H1 (cell line): ENCODE data around the gene SP1. TPM values are rescaled to one million over a fixed set of nuclear protein-coding genes. Genes with fewer than 3 reads are reported as not detected.

Experiments used
- CTCF ChIA-PET: fragments of 300-600 bp; sonication (Branson Sonifier 250); formaldehyde crosslinking; loops from one replicate; lab custom pipeline; 2021; ENCODE audit not compliant: partially characterized antibody; lab: Charles Lee
- POLR2A ChIA-PET: fragments of 300-600 bp; sonication (Branson Sonifier 250); formaldehyde crosslinking; loops from one replicate; lab custom pipeline; 2021; ENCODE audit warnings: inconsistent platforms; ENCODE audit not compliant: partially characterized antibody; lab: Charles Lee
- DNase-seq, 2 experiments: peaks; one replicate each; pipeline versions ENCODE4 v3.0.0 to v3.0.0-alpha.2; 2010 to 2022; ENCODE audit warnings: low spot score in 2 of 2, low read depth in 1 of 2, mixed read lengths in 1 of 2
- FAIRE-seq: peaks from 2 replicates; lab custom pipeline; 2011; peaks lifted over from hg19 to GRCh38; lab: Jason Lieb, UNC
- H2AFZ ChIP-seq: 2 replicates; pipeline ENCODE4 v1.8.1; 2012; ENCODE audit warnings: low read length, inconsistent platforms
- H2AK5ac ChIP-seq: 2 replicates; pipeline ENCODE4 v1.6.1; 2013; ENCODE audit warnings: low read depth, low read length
- H2BK120ac ChIP-seq: replicated peaks from 2 replicates; pipeline ENCODE3; 2013; ENCODE audit warnings: low read depth, low read length, inconsistent platforms
- H2BK12ac ChIP-seq: 2 replicates; pipeline ENCODE4 v1.6.1; 2013; ENCODE audit warnings: low read depth, low read length
- H2BK15ac ChIP-seq: 2 replicates; pipeline ENCODE4 v1.6.1; 2013; ENCODE audit warnings: low read length
- H2BK20ac ChIP-seq: 2 replicates; pipeline ENCODE4 v1.6.1; 2013; ENCODE audit warnings: low read length
- H2BK5ac ChIP-seq: 2 replicates; pipeline ENCODE4 v1.6.1; 2013; ENCODE audit warnings: low read depth, low read length
- H3K14ac ChIP-seq: 2 replicates; pipeline ENCODE4 v1.6.1; 2013; ENCODE audit warnings: inconsistent platforms; ENCODE audit not compliant: insufficient read length
- H3K18ac ChIP-seq: 2 replicates; pipeline ENCODE4 v1.6.1; 2013; ENCODE audit warnings: low read length; ENCODE audit errors: extremely low read depth
- H3K23ac ChIP-seq: 2 replicates; pipeline ENCODE4 v1.6.1; 2013; ENCODE audit warnings: inconsistent platforms; ENCODE audit not compliant: insufficient read length
- H3K23me2 ChIP-seq: 2 replicates; pipeline ENCODE4 v1.6.1; 2013; ENCODE audit warnings: low read depth, low read length
- H3K27ac ChIP-seq: 2 replicates; pipeline ENCODE4 v1.6.1; 2011; ENCODE audit warnings: low read depth, low read length, inconsistent platforms
- H3K27me3 ChIP-seq, 4 experiments: replicated peaks in 1 of 4; 1 replicate in 1 of 4; 2 replicates in 3 of 4; pipeline versions ENCODE4 v1.6.1 to v1.8.1; 2011 to 2013; ENCODE audit warnings: low read length in 3 of 4, mild to moderate bottlenecking in 3 of 4, inconsistent platforms in 2 of 4, mixed read lengths in 2 of 4, moderate library complexity in 1 of 4; ENCODE audit not compliant: control insufficient read depth in 3 of 4, insufficient read depth in 3 of 4; ENCODE audit errors: extremely low read depth in 1 of 4
- H3K36me3 ChIP-seq, 4 experiments: 2 replicates each; pipeline versions ENCODE4 v1.6.1 to v1.8.1; 2011 to 2013; ENCODE audit warnings: mild to moderate bottlenecking in 4 of 4, low read length in 3 of 4, moderate library complexity in 2 of 4, control low read depth in 1 of 4, inconsistent platforms in 1 of 4; ENCODE audit not compliant: insufficient read depth in 4 of 4, control insufficient read depth in 2 of 4
- H3K4ac ChIP-seq: replicated peaks from 2 replicates; pipeline ENCODE3; 2013; ENCODE audit warnings: low read length, low read depth, mixed read lengths, inconsistent platforms; ENCODE audit not compliant: insufficient read length
- H3K4me1 ChIP-seq, 4 experiments: replicated peaks in 1 of 4; 1 replicate in 1 of 4; 2 replicates in 3 of 4; pipeline versions ENCODE4 v1.6.1 to v1.8.1; 2011 to 2013; ENCODE audit warnings: low read length in 3 of 4, inconsistent platforms in 2 of 4, mixed read lengths in 1 of 4; ENCODE audit not compliant: insufficient read depth in 4 of 4, control insufficient read depth in 3 of 4
- H3K4me2 ChIP-seq, 2 experiments: 2 replicates each; pipeline versions ENCODE4 v1.6.1 to v1.8.1; 2011 to 2013; ENCODE audit warnings: low read depth in 2 of 2, low read length in 2 of 2, control low read depth in 1 of 2, inconsistent platforms in 1 of 2, mild to moderate bottlenecking in 1 of 2; ENCODE audit not compliant: insufficient read depth in 1 of 2
- H3K4me3 ChIP-seq, 4 experiments: fragments of 200-600, 300-600 bp in 1 of 4; sonication (generic), shearing (Covaris generic), sonication (Bioruptor Twin) in 1 of 4; 2 replicates each; pipeline versions ENCODE4 v1.5.1 to v1.8.1; 2011 to 2016; ENCODE audit warnings: low read length in 4 of 4, low read depth in 3 of 4, control low read depth in 2 of 4, inconsistent platforms in 2 of 4, mild to moderate bottlenecking in 2 of 4, mixed read lengths in 1 of 4, moderate library complexity in 1 of 4; ENCODE audit not compliant: insufficient read depth in 2 of 4; ENCODE audit errors: extremely low read depth in 1 of 4
- H3K56ac ChIP-seq: replicated peaks from 2 replicates; pipeline ENCODE3; 2013; ENCODE audit warnings: low read depth, mild to moderate bottlenecking, mixed read lengths, low read length, inconsistent platforms; ENCODE audit not compliant: insufficient read length
- H3K79me1 ChIP-seq: 2 replicates; pipeline ENCODE4 v1.6.1; 2013; ENCODE audit warnings: low read depth, low read length, control low read depth
- H3K79me2 ChIP-seq, 2 experiments: 2 replicates each; pipeline versions ENCODE4 v1.6.1 to v1.8.1; 2012 to 2013; ENCODE audit warnings: low read length in 2 of 2, mild to moderate bottlenecking in 2 of 2, inconsistent platforms in 1 of 2; ENCODE audit not compliant: insufficient read depth in 2 of 2, control insufficient read depth in 1 of 2
- H3K9ac ChIP-seq, 4 experiments: replicated peaks in 1 of 4; 1 replicate in 1 of 4; 2 replicates in 3 of 4; pipeline versions ENCODE4 v1.6.1 to v1.8.1; 2011 to 2013; ENCODE audit warnings: low read depth in 3 of 4, low read length in 3 of 4, control low read depth in 2 of 4, mild to moderate bottlenecking in 2 of 4, moderate library complexity in 2 of 4, inconsistent platforms in 1 of 4; ENCODE audit errors: extremely low read depth in 1 of 4
- H3K9me3 ChIP-seq, 2 experiments: 2 replicates each; pipeline versions ENCODE4 v1.6.1 to v1.8.1; 2012 to 2013; ENCODE audit warnings: mild to moderate bottlenecking in 2 of 2, moderate library complexity in 2 of 2, control low read depth in 1 of 2, inconsistent platforms in 1 of 2, low read depth in 1 of 2, low read length in 1 of 2, mixed read lengths in 1 of 2; ENCODE audit not compliant: insufficient read depth in 2 of 2
- H4K20me1 ChIP-seq, 2 experiments: replicated peaks in 1 of 2; 2 replicates each; pipeline versions ENCODE3 to v1.8.1; 2011 to 2013; ENCODE audit warnings: inconsistent platforms in 2 of 2, low read length in 2 of 2, mild to moderate bottlenecking in 1 of 2; ENCODE audit not compliant: insufficient read depth in 2 of 2, control insufficient read depth in 1 of 2
- H4K5ac ChIP-seq: 2 replicates; pipeline ENCODE4 v1.6.1; 2013; ENCODE audit warnings: low read length, low read depth, mixed read lengths, inconsistent platforms; ENCODE audit not compliant: insufficient read length
- H4K8ac ChIP-seq: 2 replicates; pipeline ENCODE4 v1.8.0; 2013; ENCODE audit warnings: mild to moderate bottlenecking, moderate library complexity, low read length, inconsistent platforms; ENCODE audit not compliant: insufficient read depth; ENCODE audit errors: extremely low read depth
- H4K91ac ChIP-seq: replicated peaks from 2 replicates; pipeline ENCODE3; 2013; ENCODE audit warnings: low read length, mixed read lengths, inconsistent platforms; ENCODE audit not compliant: insufficient read length
- HDAC6 ChIP-seq: IDR thresholded peaks from one replicate; pipeline ENCODE4 v1.7.1; 2012; ENCODE audit warnings: low read depth, mild to moderate bottlenecking, inconsistent platforms, low read length, moderate library complexity
- POLR2A ChIP-seq, 2 experiments: IDR thresholded peaks; 1 replicate in 1 of 2; 2 replicates in 1 of 2; pipeline ENCODE4 v1.6.1; 2011; ENCODE audit warnings: low read depth in 2 of 2, low read length in 2 of 2, mild to moderate bottlenecking in 2 of 2; ENCODE audit errors: control extremely low read depth in 1 of 2
- WGBS, 2 experiments: shearing (Covaris generic) in 1 of 2; methylation state at CpG; one replicate each; pipeline versions ENCODE4 v1.1.6 to v1.1.7; 2013 to 2015; ENCODE audit warnings: low lambda C conversion rate in 2 of 2, mixed read lengths in 2 of 2, inconsistent platforms in 1 of 2, low coverage in 1 of 2, missing lambda C conversion rate in 1 of 2; ENCODE audit not compliant: insufficient replicate concordance in 2 of 2, insufficient coverage in 1 of 2, insufficient read length in 1 of 2; ENCODE audit errors: extremely low coverage in 1 of 2, missing lambda C conversion rate in 1 of 2; 5-methylcytosine and 5-hydroxymethylcytosine counted together
- polyA plus RNA-seq, 7 experiments: library from polyadenylated mRNA; depleted of rRNA in 3 of 7; stranded (reverse) in 5 of 7; unstranded in 2 of 7; fragments of >200 nt in 5 of 7; fragments of 200-250 nt in 2 of 7; gene quantifications; 1 replicate in 5 of 7; 2 replicates in 1 of 7; 4 replicates in 1 of 7; pipeline versions ENCODE4 v1.2.1 to v1.2.3, GENCODE V29; 2011 to 2013; ENCODE audit warnings: missing spikeins in 2 of 7, mixed read lengths in 2 of 7
- total RNA-seq: library from RNA; stranded (reverse); fragmentation: NEBNext Ultra II Directional; extraction: Animal tissue kit (Norgen Biotek cat#: 25700); gene quantifications from 2 replicates; pipeline ENCODE4 v1.2.1, GENCODE V29; 2021

Gene SP1
- total and polyA plus RNA-seq, 2 of the 8 experiments (the other 6 are each of a cell fraction or from before 2014, with no cell fraction given), result 50.7 to 75.2 TPM

GRCh38 chr12:53453953-53454640 lies 74.1 kb downstream of the SP1 start:
- Histone ChIP-seq H3K14ac (no peak overlapping the region), H3K23ac (no peak overlapping the region), H3K4me1 (peaks cover 0 to 8% (median 2%) of the 10 kb centered on the region in 4 experiments; a peak in 3 of 7 replicates), H3K27me3 (no peaks in the 10 kb centered on the region), H3K79me2 (peaks cover 29 to 65% of the 10 kb centered on the region in 2 experiments), H3K4me2 (peak overlapping the region; percentile 73 to 81), H3K79me1 (peaks cover 7% of the 10 kb centered on the region; the same call in 1 of the 2 replicates), H2AK5ac (no peak overlapping the region), H2BK20ac (no peak overlapping the region), H3K4me3 (peak overlapping the region; percentile 89 to 99 (median 94); a peak in 7 of 8 replicates), H4K8ac (no peak overlapping the region), H3K9me3 (no peaks in the 10 kb centered on the region), H3K4ac (no peak overlapping the region), H3K18ac (no peak overlapping the region), H3K23me2 (peaks cover 7% of the 10 kb centered on the region), H2BK5ac (no peak overlapping the region), H3K36me3 (peaks cover 43 to 59% (median 50%) of the 10 kb centered on the region in 4 experiments), H2AFZ (no peak overlapping the region), H2BK120ac (no peak overlapping the region), H2BK12ac (no peak overlapping the region), H2BK15ac (no peak overlapping the region), H4K5ac (no peak overlapping the region), H3K56ac (no peak overlapping the region), H3K27ac (no peak overlapping the region), H4K20me1 (peaks cover 31 to 32% of the 10 kb centered on the region in 2 experiments), H3K9ac (peak overlapping the region in 1 of 4 experiments; percentile 44; a peak in 1 of 7 replicates), H4K91ac (no peak overlapping the region)
- ChIA-PET CTCF (interaction anchor here (0.9 to 4.0 kb wide), 7 partner anchors 9 to 127 kb away, joined by 3 to 24 read pairs (median 6); no protein-coding TSS in a partner anchor), POLR2A (interaction anchor here (0.8 to 57.6 kb wide), 20 partner anchors 9 to 273 kb away, joined by 3 to 3397 read pairs (median 4); partner anchors contain the start of genes AMHR2, CSAD, MAP3K12 and NPFF)
- no peak for DNase-seq
- no peak for FAIRE-seq
- 81% methylated on average over 6 of the region's 6 CpGs; no CpG with 5 or more reads in 1 of the 2 experiments for WGBS, 2 experiments
- TF ChIP-seq HDAC6, result no peak
- peak in 1 of 2 experiments; percentile 3; a peak in 1 of 3 replicates for TF ChIP-seq POLR2A (IDR thresholded peaks at IDR 0.05; ENCODE audit: control extremely low read depth in 1 of 2, low read depth in 2 of 2, low read length in 2 of 2)
